ENCODE data around the gene ZFX. TPM values are rescaled to one million over a fixed set of nuclear protein-coding genes. Genes with fewer than 3 reads are reported as not detected.
"Not testable (repeated sequence)": the region's sequence is repeated elsewhere in the genome, so short reads cannot be mapped to it uniquely, and the experiment has no call there.

ZFX gene
- total RNA-seq, 3 donors from 2014 or later, result 36.6 to 66.5 (median 37.9) TPM

GRCh38 chrX:24146283-24146949 is 3.1 kb upstream of the ZFX start:
- Mint-ChIP-seq H3K4me1 (ENCODE audit: low read depth) (peaks cover 33% of the 10 kb centered on the region), H3K27me3 (ENCODE audit: low read depth) (no peaks in the 10 kb centered on the region), H3K9me3 (no peaks in the 10 kb centered on the region), H3K36me3 (ENCODE audit: insufficient read depth) (no peaks in the 10 kb centered on the region), H3K4me3 (no peak overlapping the region)
- DNase-seq, result no peak
- ATAC-seq, result no peak

GRCh38 chrX:24147165-24147564 is 2.4 kb upstream of the ZFX start:
- Mint-ChIP-seq H3K9me3 (no peaks in the 10 kb centered on the region), H3K4me1 (ENCODE audit: low read depth) (peaks cover 40% of the 10 kb centered on the region), H3K27me3 (ENCODE audit: low read depth) (no peaks in the 10 kb centered on the region), H3K36me3 (ENCODE audit: insufficient read depth) (peaks cover 3% of the 10 kb centered on the region), H3K4me3 (no peak overlapping the region)
- no peak for ATAC-seq
- DNase-seq, result no peak

- H3K9me3 Mint-ChIP-seq, result no peaks in the 10 kb centered on the region
- H3K36me3 Mint-ChIP-seq (ENCODE audit: insufficient read depth), result peaks cover 8% of the 10 kb centered on the region
- ATAC-seq (no peak), DNase-seq (no peak)
- no peaks in the 10 kb centered on the region for H3K27me3 Mint-ChIP-seq (ENCODE audit: low read depth)
- peak overlapping the region; percentile 80 for H3K4me3 Mint-ChIP-seq
- peaks cover 50% of the 10 kb centered on the region for H3K4me1 Mint-ChIP-seq (ENCODE audit: low read depth)
Measured at GRCh38 chrX:24148121-24148520, 1.4 kb upstream of the ZFX start.

DNA sequence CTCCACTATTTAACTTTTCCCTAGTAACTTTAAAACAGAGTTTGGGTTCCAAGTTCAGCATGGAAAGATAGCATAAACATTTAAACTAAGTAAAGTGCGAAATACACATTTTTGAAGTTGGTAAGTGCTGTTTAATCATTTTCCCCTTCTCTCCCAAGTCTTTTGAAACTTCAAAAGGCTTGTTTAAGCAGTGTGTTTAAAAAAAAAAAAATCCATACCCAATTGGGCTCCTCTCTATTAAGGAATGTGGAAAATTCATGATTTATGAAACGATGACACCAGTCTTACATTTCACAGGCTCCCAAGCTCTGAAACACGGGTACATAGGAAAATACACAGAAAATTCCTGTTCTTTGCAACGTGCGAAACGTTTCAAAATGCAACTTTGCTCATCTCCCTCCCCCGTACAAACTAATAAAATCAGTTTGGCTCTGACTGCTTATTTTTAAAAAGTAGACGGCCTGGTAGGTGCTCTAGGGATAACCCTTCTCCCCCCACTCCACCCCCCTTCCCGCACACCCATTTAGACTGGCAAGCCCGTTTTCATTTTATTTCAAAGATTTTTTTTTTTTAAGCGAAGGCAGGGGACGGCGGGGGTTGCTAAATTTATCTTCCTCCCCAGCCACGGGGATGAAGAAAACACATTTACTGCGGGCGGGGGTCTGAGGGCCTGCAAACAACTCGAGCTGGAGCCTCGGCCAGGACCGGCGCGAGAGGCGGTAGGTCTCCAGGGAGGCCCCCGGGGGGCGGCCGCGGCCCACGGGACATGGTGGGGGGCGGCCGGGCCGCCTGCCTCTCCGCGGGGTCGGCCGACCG is 786 bp upstream of the ZFX start:
- DNase-seq (peak; percentile 26), ATAC-seq (no peak)
- H3K4me1 Mint-ChIP-seq (ENCODE audit: low read depth), result peaks cover 56% of the 10 kb centered on the region
- H3K27me3 Mint-ChIP-seq (ENCODE audit: low read depth), result no peaks in the 10 kb centered on the region
- peak overlapping the region; percentile 80 for H3K4me3 Mint-ChIP-seq
- H3K36me3 Mint-ChIP-seq (ENCODE audit: insufficient read depth), result peaks cover 11% of the 10 kb centered on the region
- H3K9me3 Mint-ChIP-seq, result no peaks in the 10 kb centered on the region

- peak; percentile 80 to 85 for ATAC-seq
- Mint-ChIP-seq H3K4me1 (ENCODE audit: low read depth) (peaks cover 61% of the 10 kb centered on the region), H3K4me3 (peak overlapping the region; percentile 91), H3K36me3 (ENCODE audit: insufficient read depth) (peaks cover 11% of the 10 kb centered on the region), H3K27me3 (ENCODE audit: low read depth) (no peaks in the 10 kb centered on the region), H3K9me3 (no peaks in the 10 kb centered on the region)
- peak; percentile 91 for DNase-seq
Measured at GRCh38 chrX:24150051-24150790, 692 bp downstream of the ZFX start.

- Mint-ChIP-seq H3K27me3 (ENCODE audit: low read depth) (no peaks in the 10 kb centered on the region), H3K4me1 (ENCODE audit: low read depth) (peaks cover 59% of the 10 kb centered on the region), H3K36me3 (ENCODE audit: insufficient read depth) (peaks cover 13% of the 10 kb centered on the region), H3K4me3 (peak overlapping the region; percentile 91), H3K9me3 (no peaks in the 10 kb centered on the region)
- DNase-seq (no peak), ATAC-seq (no peak)
Measured at GRCh38 chrX:24150898-24151297, 1.4 kb downstream of the ZFX start.

- DNase-seq, result no peak
- Mint-ChIP-seq H3K36me3 (ENCODE audit: insufficient read depth) (peaks cover 16% of the 10 kb centered on the region), H3K27me3 (ENCODE audit: low read depth) (no peaks in the 10 kb centered on the region), H3K4me3 (peak overlapping the region; percentile 91), H3K9me3 (no peaks in the 10 kb centered on the region), H3K4me1 (ENCODE audit: low read depth) (peaks cover 61% of the 10 kb centered on the region)
- no peak for ATAC-seq
Measured at GRCh38 chrX:24151513-24151912, 2.0 kb downstream of the ZFX start.

DNA sequence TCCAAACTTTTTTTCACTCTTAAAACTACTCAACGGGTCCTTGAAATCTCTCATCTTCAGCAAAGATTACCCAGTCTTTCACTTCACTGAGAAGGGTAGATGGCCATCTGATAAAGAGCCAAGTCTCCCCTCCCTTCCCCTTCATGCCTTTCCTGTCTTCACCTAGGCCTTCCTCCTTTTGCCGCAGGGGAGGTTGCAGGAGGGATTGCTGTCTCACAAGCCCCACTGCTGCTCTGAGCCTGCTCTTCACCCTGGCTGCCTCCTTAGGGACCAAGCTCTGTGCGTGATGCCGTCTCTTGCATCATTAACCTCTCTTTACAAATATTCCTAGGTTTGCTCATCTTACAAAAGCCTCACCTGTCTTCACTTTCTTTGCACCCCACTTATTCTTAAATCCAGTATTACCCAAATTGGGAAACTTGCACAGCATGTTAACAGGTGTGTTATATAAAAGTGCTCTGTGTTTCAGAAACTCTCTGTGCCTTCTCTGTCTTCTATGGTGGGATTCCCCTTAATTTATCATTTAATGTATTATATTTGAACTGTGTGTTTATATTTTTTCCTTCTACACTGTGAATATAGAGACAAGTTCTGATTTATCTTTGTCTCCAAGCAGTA is 3.8 kb downstream of the ZFX start:
- DNase-seq (no peak), ATAC-seq (no peak)
- peaks cover 21% of the 10 kb centered on the region for H3K36me3 Mint-ChIP-seq (ENCODE audit: insufficient read depth)
- no peaks in the 10 kb centered on the region for H3K27me3 Mint-ChIP-seq (ENCODE audit: low read depth)
- peaks cover 61% of the 10 kb centered on the region for H3K4me1 Mint-ChIP-seq (ENCODE audit: low read depth)
- H3K9me3 Mint-ChIP-seq, result no peaks in the 10 kb centered on the region
- peak overlapping the region; percentile 75 for H3K4me3 Mint-ChIP-seq

- Mint-ChIP-seq H3K9me3 (no peaks in the 10 kb centered on the region), H3K36me3 (ENCODE audit: insufficient read depth) (peaks cover 22% of the 10 kb centered on the region), H3K27me3 (ENCODE audit: low read depth) (no peaks in the 10 kb centered on the region), H3K4me1 (ENCODE audit: low read depth) (peaks cover 59% of the 10 kb centered on the region), H3K4me3 (peak overlapping the region; percentile 75)
- DNase-seq (no peak), ATAC-seq (no peak)
Measured at GRCh38 chrX:24153796-24154189, 4.3 kb downstream of the ZFX start.

GRCh38 chrX:24154490-24155034 is 5.0 kb downstream of the ZFX start:
- Mint-ChIP-seq H3K4me3 (no peak overlapping the region), H3K4me1 (ENCODE audit: low read depth) (peaks cover 65% of the 10 kb centered on the region), H3K9me3 (no peaks in the 10 kb centered on the region), H3K27me3 (ENCODE audit: low read depth) (no peaks in the 10 kb centered on the region), H3K36me3 (ENCODE audit: insufficient read depth) (peaks cover 22% of the 10 kb centered on the region)
- no peak for DNase-seq
- ATAC-seq, result no peak

- H3K4me1 Mint-ChIP-seq (ENCODE audit: low read depth), result peaks cover 71% of the 10 kb centered on the region
- H3K4me3 Mint-ChIP-seq, result peak overlapping the region; percentile 46
Measured at GRCh38 chrX:24155747-24156146, 6.2 kb downstream of the ZFX start.

GRCh38 chrX:24156177-24156576 is 6.6 kb downstream of the ZFX start:
- DNase-seq, result no peak
- Mint-ChIP-seq H3K9me3 (no peaks in the 10 kb centered on the region), H3K27me3 (ENCODE audit: low read depth) (no peaks in the 10 kb centered on the region), H3K36me3 (ENCODE audit: insufficient read depth) (peaks cover 23% of the 10 kb centered on the region), H3K4me3 (peak overlapping the region; percentile 46), H3K4me1 (ENCODE audit: low read depth) (peaks cover 71% of the 10 kb centered on the region)
- ATAC-seq, result no peak

More at GRCh38 chrX:24155747-24156146, 6.2 kb downstream of the ZFX start:
- not testable (repeated sequence) for DNase-seq; H3K27me3 Mint-ChIP-seq (ENCODE audit: low read depth); ATAC-seq; H3K9me3 Mint-ChIP-seq
- H3K36me3 Mint-ChIP-seq (ENCODE audit: insufficient read depth), result peaks cover 22% of the 10 kb centered on the region

- Mint-ChIP-seq H3K4me3 (no peak overlapping the region), H3K27me3 (ENCODE audit: low read depth) (no peaks in the 10 kb centered on the region), H3K9me3 (no peaks in the 10 kb centered on the region), H3K36me3 (ENCODE audit: insufficient read depth) (peaks cover 17% of the 10 kb centered on the region), H3K4me1 (ENCODE audit: low read depth) (peaks cover 56% of the 10 kb centered on the region)
- ATAC-seq (no peak), DNase-seq (no peak)
Measured at GRCh38 chrX:24158881-24159280, 9.4 kb downstream of the ZFX start.

GRCh38 chrX:24166078-24166477 is 16.5 kb downstream of the ZFX start:
- no peak for DNase-seq
- Mint-ChIP-seq H3K4me3 (no peak overlapping the region), H3K9me3 (no peaks in the 10 kb centered on the region), H3K36me3 (ENCODE audit: insufficient read depth) (peaks cover 13% of the 10 kb centered on the region), H3K27me3 (ENCODE audit: low read depth) (no peaks in the 10 kb centered on the region), H3K4me1 (ENCODE audit: low read depth) (peaks cover 57% of the 10 kb centered on the region)
- ATAC-seq, result no peak
